IPS DF 4.7 (cell line): ENCODE results near the gene SNX32.

Experiments used
- DNase-seq: peaks from one replicate; pipeline ENCODE4 v3.0.0-alpha.2; 2013; ENCODE audit warnings: low spot score; ENCODE audit errors: extremely low read depth

Gene SNX32

DNA sequence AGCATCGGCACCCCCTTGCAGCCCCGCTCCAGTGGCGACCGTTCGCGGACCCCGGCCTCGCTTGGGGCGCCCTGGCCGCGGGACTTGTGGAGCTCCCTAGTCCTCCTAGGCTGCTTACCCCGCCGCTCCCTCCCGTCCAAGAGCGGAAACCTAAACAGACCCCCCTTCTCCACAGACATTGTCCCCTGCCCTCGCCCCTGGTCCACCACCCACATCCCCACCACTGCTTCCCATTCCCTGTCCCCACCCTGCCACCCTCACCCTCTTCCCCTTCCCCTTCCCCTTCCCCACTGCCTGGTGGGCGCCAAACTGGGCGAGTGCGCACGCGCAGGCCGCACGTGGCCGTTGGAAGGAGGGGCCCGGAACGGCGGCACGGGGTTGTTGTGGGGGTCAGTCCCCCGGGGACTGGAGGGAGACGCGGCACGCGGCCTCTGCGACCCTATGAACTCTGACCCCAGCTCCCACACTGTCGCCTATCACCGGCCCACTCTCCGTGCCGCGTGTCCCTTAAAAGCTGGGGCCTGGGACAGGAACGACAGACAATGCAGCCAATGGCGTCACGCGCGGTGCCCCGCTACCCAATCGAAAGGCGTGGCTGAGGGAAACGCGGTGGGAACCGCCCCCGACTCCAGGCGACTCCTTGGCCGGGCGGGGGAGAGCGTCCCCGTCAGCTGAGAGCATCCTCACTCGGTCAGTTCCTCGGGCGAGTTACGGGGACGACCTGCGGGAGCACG, at the start of gene SNX32:
Gene SNX32, plus strand, starts transcription at position 667 of the 734 bp plus-strand sequence. CDS start 103 bp downstream, outside the sequence.
- DNase-seq, result no peak

GRCh38 chr11:65785319-65786007, 48.3 kb upstream of the SNX32 start:
- DNase-seq, result no peak

- no peak for DNase-seq
Observed at GRCh38 chr11:65786008-65786785, 47.6 kb upstream of the SNX32 start.

GRCh38 chr11:65786786-65787636, 46.8 kb upstream of the SNX32 start, which contains the start of gene OVOL1:
OVOL1 (plus strand) TSS chr11:65787063; CDS start chr11:65787374, 311 bp downstream.
- no peak for DNase-seq

DNA sequence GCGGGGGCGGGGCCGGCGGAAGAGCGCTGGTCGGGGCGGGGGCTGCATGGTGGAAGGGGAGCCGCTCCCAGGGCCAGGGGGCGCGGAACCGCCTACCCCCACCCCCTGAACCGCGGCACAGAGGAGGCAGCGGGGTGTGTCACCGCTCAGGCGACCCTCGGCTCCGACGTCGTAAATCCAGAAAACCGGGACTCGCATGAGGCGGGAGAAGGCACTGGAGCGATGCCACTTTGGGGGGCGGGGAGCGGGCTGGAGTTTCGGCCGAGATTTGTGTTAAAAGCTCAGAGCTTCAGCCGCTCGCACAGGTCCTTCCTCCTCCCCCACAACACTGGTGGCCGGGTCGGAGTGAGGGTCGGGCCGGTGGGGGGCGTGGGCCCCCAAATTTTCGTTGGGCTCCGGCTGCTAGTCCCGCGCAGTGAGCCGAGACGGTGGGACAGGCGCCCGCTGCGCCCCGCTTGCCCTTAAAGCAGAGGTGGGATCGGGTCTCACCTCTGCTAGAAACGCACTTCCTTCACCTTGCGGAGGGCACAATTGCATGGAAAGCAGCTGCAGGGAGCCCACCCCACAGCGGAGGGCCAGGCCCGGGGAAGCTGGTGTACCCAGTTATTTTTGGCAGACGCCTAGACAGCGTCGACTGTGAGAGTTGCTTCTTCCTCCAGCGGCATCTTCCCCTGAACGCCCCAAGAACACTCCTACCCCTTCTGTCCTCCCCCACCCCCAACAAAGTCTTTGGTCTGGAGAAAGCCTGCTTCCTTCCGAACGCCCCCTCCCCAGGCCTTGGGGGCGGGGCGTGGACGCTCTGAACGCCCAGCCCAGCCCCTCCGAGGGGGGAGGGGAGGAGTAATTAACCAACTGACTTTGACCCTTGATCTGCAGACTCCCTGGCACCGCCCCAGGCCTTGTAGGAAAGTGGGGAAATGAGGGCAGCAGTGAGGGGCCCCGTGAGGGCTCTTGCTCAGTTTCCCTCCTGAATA, 45.8 kb upstream of the SNX32 start:
- DNase-seq, result no peak

GRCh38 chr11:65788821-65789220, 44.9 kb upstream of the SNX32 start:
- DNase-seq, result no peak

DNA sequence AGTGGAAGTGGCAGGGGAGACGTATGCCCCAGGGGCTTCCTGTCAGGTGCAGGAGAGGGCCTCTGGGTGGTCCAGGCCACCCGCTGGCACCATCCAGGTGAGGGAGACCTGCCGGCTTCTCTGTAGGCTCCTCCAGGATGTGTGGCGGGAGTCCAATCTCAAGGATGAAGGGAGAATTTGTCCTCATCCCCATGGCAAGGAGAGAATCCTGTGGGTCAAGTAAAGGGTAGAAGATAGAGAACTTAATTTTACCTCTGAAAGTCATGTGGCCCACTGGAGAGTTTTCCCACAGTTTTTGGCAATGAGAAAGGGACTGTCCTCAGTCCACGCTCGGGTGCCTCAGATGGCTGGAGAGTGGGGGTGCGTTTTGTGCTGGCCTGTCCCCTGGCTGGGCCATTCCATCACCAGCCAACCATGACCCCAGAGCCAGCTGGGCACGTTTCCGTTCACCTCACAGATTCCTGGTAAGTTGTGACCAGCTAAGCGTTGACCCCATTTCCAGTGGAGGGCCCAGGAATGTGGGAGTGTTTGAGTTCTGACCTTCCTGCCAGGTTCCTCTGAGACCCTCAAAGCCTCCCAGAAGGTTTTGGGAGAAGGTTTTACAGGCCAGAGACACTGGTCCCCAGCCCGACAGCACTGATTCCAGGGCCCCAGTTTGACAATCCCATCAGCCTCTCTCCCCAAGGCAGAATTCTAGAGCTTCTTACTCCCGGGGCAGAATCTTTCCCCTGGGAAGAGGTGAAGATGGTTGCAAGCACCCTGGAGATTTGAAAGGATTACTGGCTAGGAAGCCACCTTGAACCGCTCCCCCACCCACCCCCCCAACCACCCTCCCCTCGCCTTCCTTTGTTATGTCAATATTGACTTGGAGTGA, 44.3 kb upstream of the SNX32 start:
- DNase-seq, result no peak

GRCh38 chr11:65790104-65790901, 43.5 kb upstream of the SNX32 start:
- no peak for DNase-seq

GRCh38 chr11:65790902-65791650, 42.7 kb upstream of the SNX32 start:
- no peak for DNase-seq

DNA sequence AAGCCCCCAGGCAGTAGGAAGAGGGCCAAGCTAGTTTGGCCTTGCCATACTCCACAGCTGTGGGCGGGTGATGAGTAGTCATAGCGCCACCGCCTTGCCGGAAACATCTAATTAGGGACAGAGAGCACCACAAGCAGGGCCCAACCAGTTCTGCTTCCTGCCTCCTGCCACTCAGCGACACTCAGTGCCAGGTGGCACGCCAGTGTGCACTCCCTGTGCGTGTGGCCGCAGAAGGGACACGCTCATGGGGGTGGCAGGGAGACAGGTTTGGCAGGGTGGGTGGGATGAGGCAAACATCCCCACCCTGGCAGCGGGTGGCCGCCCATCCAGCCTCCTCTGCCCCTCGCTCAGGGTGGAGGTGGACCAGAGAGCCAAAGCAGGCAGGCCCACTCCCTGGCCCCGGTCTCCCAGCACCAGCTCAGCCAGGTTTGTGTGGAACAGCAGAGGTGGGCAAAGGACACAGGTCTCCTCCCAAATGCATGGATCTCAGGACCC, 42.0 kb upstream of the SNX32 start:
- DNase-seq, result no peak

DNA sequence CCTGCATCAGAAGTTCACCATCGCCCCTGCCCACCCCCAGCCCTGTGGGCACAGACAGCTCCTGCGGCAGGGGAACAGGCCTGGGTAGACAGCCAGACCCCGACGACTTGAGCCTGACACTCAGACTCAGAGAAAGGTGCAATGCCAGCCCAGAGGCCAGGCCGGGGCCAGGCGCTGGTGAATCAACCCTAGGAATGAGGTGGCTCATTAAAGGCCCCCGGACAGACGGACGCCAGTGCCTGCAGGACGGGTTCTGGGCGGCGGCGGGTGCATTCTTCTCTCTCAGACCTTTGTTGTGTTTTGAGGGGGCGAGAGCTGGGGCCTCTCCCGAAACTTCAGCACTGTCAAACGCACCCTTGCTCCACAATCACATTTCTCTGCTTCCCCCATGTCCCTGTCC, 41.3 kb upstream of the SNX32 start:
- no peak for DNase-seq

DNA sequence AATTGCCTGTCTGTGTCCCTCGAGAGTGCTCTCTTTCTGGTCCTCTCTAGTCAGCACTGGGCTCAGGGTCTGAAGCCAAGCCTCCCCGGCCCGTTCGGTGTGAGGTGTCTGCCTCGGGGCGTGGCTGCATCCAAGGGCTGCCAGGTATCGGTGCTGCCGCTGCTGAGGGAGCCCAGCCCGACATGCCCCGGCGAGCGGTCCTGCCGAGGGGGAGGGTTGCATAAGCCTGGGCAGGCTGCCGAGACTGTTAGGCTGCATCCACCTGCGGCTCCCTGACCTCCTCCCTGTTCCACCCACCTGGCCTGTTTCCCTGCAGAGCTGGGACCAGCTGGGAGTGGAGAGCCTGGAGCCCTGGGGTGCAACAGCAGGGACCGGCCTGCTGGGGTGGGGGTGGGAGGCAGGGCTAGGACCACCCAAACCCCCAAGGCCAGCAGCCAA, 40.6 kb upstream of the SNX32 start:
- no peak for DNase-seq

- no peak for DNase-seq
Observed at GRCh38 chr11:65793625-65794400, 40.0 kb upstream of the SNX32 start.

- no peak for DNase-seq
Observed at GRCh38 chr11:65794570-65795510, 38.9 kb upstream of the SNX32 start.
